Liver (tissue), 3 donors: ENCODE results near the gene PRKD1.

ENCODE experiments used
- CTCF ChIP-seq: fragments of 150-350 bp; IDR thresholded peaks from 2 replicates; pipeline ENCODE4 v1.5.1; 2017; ENCODE audit warnings: improper control_type of control experiment, low read depth, low read length; ENCODE audit not compliant: missing input control
- EGR1 ChIP-seq, 2 donors: IDR thresholded peaks; 2 replicates each; pipeline ENCODE4 v1.6.1; 2016 to 2018; ENCODE audit warnings: antibody characterized with exemption in 2 of 2, low read depth in 2 of 2
- MAX ChIP-seq: IDR thresholded peaks from 2 replicates; pipeline ENCODE4 v1.6.1; 2016; ENCODE audit warnings: antibody characterized with exemption
- RAD21 ChIP-seq, 2 donors: IDR thresholded peaks; 2 replicates each; pipeline ENCODE4 v1.6.1; 2016; ENCODE audit warnings: antibody characterized with exemption in 2 of 2, mild to moderate bottlenecking in 2 of 2
- RXRA ChIP-seq, 2 donors: IDR thresholded peaks; 2 replicates each; pipeline ENCODE4 v1.6.1; 2017 to 2018; ENCODE audit warnings: antibody characterized with exemption in 2 of 2, mild to moderate bottlenecking in 1 of 2
- SP1 ChIP-seq: IDR thresholded peaks from 2 replicates; pipeline ENCODE4 v1.6.1; 2018; ENCODE audit warnings: antibody characterized with exemption, mild to moderate bottlenecking
- donor health status: healthy.
- donor health status: healthy.

- TF ChIP-seq RXRA (IDR thresholded peaks at IDR 0.05): no peak
- no peak for TF ChIP-seq CTCF
- no peak for TF ChIP-seq MAX
- TF ChIP-seq RAD21 (IDR thresholded peaks at IDR 0.05): no peak
- no peak for TF ChIP-seq SP1
- TF ChIP-seq EGR1 (IDR thresholded peaks at IDR 0.05; ENCODE audit: low read depth in 2 of 2): no peak
Observed at GRCh38 chr14:29806124-29806517, 121.5 kb downstream of the PRKD1 start.
